ENCODE measurements around the gene EML4. TPM values are rescaled to one million over a fixed set of nuclear protein-coding genes. Genes with fewer than 3 reads are reported as not detected.
"Not testable (repeated sequence)": the region's sequence is repeated elsewhere in the genome, so short reads cannot be mapped to it uniquely, and the experiment has no call there.

EML4 gene
- total RNA-seq, 1 donor from 2014 or later: 28.5 TPM

GRCh38 chr2:42172020-42172419, 2.9 kb downstream of the EML4 start:
- no peak for ATAC-seq

DNA sequence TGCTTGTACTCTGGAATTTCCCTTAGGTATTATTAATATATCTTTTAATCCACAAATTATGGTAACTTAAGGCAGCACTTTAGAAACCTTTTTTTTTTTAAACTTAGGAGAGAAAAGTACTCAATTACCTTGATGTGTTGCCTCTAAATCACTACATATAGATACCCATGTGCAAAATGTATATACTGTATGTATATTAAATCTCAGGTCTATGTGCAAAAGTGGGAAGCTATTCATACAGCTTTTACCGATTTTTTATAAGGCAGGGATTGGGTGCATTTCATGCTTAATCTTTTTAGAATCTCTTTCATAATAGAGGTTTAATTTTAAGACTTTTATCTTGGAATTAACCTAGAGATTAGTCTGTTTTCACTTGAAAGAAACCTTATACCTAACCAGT, 3.4 kb downstream of the EML4 start:
- ATAC-seq: no peak

- not testable (repeated sequence) for ATAC-seq
Measured at GRCh38 chr2:42173467-42173866, 4.3 kb downstream of the EML4 start.

DNA sequence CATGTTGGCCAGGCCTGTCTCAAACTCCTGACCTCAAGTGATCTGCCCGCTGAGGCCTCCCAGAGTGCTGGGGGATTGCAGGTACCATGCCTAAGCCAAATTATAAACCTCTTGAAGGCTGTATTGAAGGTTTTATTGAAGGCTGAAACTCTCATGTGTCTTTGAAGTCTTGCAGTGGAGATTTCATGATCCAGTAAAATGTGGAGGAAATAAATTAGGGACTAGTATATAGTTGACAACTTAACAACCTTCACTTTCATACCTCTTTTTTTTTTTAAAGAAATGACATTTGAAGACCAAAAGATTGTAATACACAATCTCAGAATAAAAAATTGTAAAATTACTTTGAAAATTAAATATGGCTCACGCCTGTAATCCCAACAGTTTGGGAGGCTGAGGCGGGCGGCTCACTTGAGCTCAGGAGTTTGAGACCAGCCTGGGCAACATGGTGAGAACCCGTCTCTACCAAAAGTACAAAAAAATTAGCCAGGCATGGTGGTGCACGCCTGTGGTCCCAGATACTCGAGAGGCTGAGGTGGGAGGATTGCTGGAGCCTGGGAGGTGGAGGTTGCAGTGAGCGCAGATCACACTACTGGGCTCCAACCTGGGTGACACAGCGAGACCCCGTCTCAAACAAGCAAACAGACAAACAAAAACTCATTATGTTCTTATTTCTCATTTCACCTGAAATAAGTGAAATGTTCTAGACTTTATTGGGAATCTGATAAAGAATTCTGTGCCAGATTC, 8.0 kb downstream of the EML4 start:
- no peak for ATAC-seq

GRCh38 chr2:42178335-42178734, 9.2 kb downstream of the EML4 start:
- no peak for ATAC-seq

GRCh38 chr2:42180300-42180699, 11.1 kb downstream of the EML4 start:
- ATAC-seq: no peak

- ATAC-seq: no peak
Measured at GRCh38 chr2:42182654-42183308, 13.6 kb downstream of the EML4 start.

GRCh38 chr2:42183775-42184174, 14.6 kb downstream of the EML4 start:
- ATAC-seq: no peak

DNA sequence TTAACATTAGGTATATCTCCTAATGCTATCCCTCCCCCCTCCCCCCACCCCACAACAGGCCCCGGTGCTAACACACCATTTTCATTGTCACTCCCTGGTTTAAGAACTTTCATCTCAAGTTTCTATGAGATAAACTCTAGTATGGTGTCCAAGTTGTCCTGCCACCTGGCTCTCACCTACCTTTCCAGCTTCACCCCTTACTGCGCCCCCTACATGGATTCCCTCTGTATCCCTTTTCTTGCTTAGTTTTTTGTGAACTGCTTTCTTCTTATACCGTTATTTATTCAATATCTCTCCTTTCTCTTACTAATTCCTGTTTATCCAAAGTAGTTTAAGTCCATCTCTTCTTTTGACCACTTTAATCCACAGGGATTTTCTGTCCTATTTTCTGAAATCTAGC, 15.2 kb downstream of the EML4 start:
- ATAC-seq: no peak

GRCh38 chr2:42185220-42185921, 16.2 kb downstream of the EML4 start:
- ATAC-seq: no peak

- ATAC-seq: no peak
Measured at GRCh38 chr2:42186366-42186765, 17.2 kb downstream of the EML4 start.

DNA sequence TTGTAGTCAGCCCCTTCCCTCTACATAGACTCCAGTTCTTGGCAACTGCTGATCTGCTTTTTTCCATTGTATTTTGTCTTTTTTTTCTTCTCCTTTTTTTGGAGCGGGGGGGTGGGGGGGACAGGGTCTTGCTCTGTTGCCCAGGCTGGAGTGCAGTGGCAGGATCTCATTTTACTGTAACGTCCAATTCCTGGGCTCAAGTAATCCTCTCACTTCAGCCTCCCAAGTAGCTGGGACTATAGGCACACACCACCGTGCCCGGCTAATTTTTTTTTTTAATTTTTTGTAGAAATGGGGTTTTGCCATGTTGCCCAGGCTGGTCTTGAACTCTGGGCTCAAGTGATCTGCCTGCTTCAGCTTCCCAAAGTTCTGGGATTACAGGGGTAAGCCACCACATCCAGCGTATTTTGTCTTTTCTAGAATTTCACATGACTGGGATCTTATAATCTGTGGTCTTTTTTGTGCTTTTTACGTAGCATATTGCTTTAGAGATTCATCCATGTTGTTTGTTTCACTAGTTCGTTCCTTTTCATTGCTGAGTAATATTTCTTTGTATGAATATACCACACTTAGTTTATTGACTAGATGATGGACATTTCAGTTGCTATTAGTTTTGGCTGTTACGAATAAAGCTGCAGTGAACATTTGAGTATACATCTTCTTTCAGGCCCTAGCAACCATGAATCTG, 17.9 kb downstream of the EML4 start:
- no peak for ATAC-seq

- no peak for ATAC-seq
Measured at GRCh38 chr2:42187886-42188285, 18.7 kb downstream of the EML4 start.

DNA sequence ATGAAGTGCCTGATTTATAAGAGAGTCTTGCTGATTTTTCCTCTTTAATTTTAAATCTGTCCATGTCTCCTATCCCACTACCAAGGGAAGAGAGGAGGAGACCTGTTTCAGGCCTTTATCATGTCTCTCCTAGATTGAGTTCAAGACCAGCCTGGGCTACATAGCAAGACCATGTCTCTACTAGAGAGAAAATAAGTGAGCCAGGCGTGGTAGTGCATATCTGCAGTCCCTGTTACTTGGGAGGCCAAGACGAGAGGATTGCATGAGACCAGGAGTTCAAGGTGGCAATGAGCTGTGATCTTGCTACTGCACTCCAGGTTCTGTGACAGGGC, 20.0 kb downstream of the EML4 start:
- no peak for ATAC-seq

GRCh38 chr2:42190191-42190590, 21.0 kb downstream of the EML4 start:
- ATAC-seq: no peak

- ATAC-seq: no peak
Measured at GRCh38 chr2:42191285-42192009, 22.3 kb downstream of the EML4 start.

DNA sequence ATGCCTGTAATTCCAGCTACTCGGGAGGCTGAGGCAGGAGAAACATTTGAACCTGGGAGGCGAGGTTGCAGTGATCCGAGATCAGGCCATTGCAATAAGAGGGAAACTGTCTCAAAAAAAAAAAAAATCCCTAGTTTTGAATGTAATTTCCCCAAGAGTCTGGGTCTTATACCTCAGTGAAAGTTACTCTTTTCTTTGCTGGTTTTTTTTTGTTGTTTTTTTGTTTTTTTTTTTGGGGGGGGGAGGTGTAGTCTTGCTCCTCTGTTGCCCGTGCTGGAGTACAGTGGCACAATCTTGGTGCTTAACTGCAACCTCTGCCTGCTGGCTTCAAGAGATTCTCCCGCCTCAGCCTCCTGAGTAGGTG, 22.8 kb downstream of the EML4 start:
- no peak for ATAC-seq

GRCh38 chr2:42192652-42193566, 23.8 kb downstream of the EML4 start:
- no peak for ATAC-seq

DNA sequence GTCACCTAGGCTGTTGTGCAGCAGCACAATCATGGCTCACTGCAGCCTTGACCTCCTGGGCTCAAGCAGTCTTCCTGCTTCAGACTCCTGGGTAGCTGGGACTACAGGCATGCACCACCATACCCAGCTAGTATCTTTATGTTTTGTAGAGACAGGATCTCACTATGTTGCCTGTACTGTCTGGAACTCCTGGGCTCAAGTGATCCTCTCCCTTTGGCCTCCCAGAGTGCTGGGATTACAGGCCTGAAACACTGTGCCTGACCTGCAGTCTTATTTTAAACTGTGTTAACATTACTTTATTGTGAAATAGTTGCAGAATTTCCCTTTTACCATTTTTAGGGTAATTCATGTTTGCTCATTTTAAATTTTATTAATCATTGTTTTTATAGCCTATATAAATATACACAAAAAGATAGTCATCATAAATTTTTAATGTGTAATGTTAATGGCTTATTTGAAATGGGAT, 24.6 kb downstream of the EML4 start:
- ATAC-seq: no peak

DNA sequence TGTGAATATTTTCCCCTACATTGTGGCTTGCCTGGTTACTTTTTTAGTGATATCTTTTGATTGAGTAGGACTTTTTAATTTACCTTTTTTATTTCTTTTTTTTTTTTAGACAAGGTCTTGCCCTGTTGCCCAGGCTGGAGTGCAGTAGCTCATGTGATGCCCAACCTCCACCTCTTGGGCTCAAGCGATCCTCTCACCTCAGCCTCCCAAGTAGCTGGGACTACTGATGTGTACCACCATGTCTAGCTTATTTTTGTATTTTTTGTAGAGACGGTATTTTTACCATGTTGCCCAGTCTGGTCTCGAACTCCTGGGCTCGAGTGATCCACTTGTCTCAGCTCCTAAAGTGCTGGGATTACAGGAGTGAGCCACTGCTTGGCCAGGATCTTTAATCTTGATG, 25.3 kb downstream of the EML4 start:
- ATAC-seq: no peak

DNA sequence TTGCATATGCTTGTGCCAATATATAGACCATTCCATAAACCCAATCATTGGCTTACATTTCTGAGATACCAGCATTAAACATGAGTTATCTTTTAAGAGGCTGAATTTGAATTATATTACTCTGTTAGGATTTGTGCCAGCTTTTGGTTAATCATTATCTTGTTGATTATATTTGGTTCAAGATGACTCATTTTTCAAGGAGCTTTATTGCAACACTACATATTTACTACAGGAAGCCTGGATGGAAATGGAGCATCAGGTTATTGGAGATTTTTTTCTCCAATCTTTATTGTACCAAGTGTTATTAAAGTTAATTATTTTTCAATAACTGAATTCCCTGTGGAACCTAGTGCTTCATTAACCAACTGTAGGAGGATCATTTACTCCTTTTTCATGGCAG, 26.4 kb downstream of the EML4 start:
- ATAC-seq: no peak

DNA sequence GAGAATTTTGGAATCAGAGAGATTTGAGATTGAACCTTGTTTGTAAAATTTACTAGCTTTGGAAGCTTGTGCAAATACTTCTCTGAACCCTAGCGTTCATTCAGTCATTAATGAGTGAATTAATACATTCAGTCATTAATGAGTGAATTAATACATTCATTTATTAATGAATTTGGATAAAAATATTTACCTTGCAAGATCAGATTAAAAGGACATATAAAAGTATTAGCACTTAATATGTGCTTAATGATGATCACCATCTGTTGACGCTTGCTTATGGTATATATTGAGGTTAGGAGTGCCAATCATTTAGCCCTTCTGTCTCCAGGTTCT, 26.9 kb downstream of the EML4 start:
- no peak for ATAC-seq

All from esophagus mucosa (tissue), 1 donor.